ENCODE results near the gene SLC25A19.

SLC25A19 gene

DNA sequence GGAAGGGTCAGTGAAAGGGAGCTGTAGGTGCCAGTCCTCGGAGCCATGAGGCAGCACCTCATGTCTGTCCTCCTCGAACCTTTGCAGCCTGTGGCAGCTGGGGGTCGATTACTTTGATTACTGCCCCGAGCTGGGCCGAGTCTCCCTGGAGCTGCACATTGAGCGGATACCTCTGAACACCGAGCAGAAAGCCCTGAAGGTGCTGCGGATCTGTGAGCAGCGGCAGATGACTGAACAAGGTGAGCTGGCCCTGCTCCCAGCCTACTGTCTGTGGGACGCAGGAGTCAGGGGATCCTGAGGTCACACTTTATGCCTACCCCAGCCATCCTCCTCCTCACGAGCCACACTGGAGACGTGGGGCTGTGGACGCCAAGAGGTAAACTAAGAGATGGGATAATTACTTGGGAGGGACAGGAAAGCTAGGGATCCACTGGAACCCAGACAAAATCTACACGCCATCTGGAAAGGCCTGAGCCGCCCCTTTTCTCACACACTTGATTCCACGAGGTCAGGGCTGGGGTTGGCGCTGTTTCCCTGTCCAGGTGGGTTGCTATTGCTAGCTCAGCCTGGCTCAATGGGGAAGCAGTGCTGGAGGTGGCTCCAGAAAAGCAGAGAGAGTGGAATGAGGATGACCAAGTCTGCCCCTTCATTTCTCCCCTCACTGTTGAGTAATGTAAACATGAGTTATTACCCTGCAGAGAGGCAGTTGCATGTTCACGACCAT is 57.3 kb downstream of the SLC25A19 start:
- no peak for DNase-seq

DNA sequence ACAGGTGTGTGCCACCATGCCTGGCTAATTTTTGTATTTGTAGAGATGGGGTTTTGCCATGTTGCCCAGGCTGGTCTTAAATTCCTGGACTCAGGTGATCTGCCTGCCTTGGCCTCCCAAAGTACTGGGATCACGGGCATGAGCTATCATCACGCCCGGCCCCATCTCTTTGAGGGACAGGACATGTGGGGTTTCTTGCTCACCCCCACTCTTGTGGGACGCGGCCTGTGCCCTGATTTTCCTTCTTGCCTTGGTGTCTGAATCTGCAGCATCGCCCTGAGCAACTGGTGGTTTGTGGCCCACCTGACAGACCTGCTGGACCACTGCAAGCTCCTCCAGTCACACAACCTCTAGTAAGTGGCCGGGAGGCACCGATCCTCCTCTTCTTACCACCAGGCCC is 58.2 kb downstream of the SLC25A19 start:
- intact Hi-C loops (cut with DNase I) = no loop called here
- no peak for DNase-seq

More for the DNA sequence above, 57.3 kb downstream of the SLC25A19 start:
- intact Hi-C loops (cut with DNase I) = no loop called here

DNA sequence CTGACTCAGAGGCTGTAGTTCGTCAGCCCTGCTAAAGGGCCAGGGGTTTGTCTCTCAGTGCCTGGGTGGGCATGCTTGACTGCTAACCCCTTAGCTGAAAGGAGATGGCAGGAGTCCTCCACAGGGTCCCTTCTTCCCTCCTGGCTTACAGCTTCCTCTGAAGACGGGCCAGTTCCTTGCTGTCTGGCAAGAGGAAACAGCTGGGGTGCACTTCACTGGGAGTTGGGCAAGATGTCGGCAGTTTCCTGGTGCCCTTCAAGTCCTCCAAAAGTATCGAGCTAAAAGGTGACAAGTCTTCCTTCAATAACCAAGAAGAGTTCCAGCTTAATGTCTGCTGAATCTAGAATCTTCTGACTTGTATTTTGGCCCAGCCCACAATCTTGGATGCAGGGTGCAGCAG is 60.4 kb downstream of the SLC25A19 start:
- intact Hi-C loops (cut with DNase I) = no loop called here
- DNase-seq = peak in 2 of 42 donors; percentile 13 to 25

DNA sequence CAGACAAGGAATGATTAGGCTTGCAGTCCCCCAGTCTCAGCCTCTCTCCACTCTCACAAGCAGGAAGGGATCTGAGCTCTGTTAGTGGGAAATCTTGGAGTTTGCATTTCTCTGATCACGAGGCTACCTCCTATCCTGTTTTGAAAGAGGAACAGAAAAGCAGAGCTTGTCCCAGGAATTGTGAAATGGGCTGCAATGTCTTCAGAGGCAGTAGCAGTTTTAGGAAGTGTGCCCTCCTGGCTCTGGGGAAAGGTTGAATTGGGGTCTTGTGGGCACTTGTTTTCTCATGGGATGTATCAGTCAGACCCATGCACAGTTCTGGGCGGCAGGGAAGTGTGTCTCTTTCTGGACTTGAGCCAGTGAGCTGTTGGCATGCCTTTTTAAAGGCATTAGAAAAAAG is 60.9 kb downstream of the SLC25A19 start:
- intact Hi-C loops (cut with DNase I) = no loop called here

DNA sequence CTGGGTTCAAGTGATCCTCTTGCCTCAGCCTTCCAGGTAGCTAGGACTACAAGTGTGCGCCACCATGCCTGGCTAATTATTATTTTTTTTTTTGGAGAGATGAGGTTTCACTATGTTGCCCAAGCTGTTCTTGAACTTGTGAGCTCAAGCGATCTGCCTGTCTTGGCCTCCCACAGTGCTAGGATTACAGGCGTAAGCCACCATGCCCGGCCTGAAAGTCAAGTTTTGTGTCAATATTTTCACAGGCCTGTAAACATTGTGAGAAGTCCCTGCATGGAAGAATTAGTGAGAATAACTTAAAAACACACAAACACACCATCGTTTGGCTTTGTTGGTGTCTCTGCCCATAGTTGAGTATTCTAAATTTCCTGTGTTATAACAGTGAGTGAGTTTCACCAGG is 61.5 kb downstream of the SLC25A19 start:
- no peak for DNase-seq
- intact Hi-C loops (cut with DNase I) = no loop called here

More for the DNA sequence above, 60.9 kb downstream of the SLC25A19 start:
- peak in 9 of 42 donors; percentile 15 to 58 (median 34) for DNase-seq

DNA sequence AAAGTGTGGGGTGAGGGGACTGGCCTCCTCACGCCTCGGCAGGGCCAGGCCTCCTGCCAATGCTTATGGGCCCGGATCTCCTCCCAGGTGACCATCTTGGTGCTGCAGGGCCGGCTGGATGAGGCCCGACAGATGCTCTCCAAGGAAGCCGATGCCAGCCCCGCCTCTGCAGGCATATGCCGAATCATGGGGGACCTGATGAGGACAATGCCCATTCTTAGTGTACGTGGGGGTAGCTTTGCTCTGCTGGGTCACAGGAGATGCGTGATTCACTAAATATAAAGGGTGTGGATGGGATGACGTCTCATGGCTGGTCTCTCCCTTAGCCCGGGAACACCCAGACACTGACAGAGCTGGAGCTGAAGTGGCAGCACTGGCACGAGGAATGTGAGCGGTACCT is 64.2 kb downstream of the SLC25A19 start:
- intact Hi-C loops (cut with DNase I) = no loop called here
- DNase-seq = no peak

All from head of caudate nucleus (tissue), 42 donors.